HUES6 (cell line): ENCODE results near the gene ANKRD11.
"Not testable (repeated sequence)": the region's sequence is repeated elsewhere in the genome, so short reads cannot be mapped to it uniquely, and the experiment has no call there.

Source experiments
- H3K27ac ChIP-seq: 2 replicates; pipeline ENCODE4 v1.7.0; 2013; ENCODE audit warnings: low read depth, mild to moderate bottlenecking, low read length, inconsistent platforms
- H3K27me3 ChIP-seq: 2 replicates; pipeline ENCODE4 v1.6.1; 2013; ENCODE audit warnings: low read length; ENCODE audit not compliant: control insufficient read depth, insufficient read depth
- H3K36me3 ChIP-seq: 2 replicates; pipeline ENCODE4 v1.6.1; 2013; ENCODE audit warnings: low read length; ENCODE audit not compliant: control insufficient read depth, insufficient read depth
- H3K4me1 ChIP-seq: 2 replicates; pipeline ENCODE4 v1.6.1; 2013; ENCODE audit warnings: low read length; ENCODE audit not compliant: control insufficient read depth, insufficient read depth
- H3K4me3 ChIP-seq: 2 replicates; pipeline ENCODE4 v1.5.1; 2013; ENCODE audit warnings: low read depth, low read length
- H3K9ac ChIP-seq: one replicate; pipeline ENCODE4 v1.6.1; 2013; ENCODE audit warnings: mild to moderate bottlenecking, low read length
- H3K9me3 ChIP-seq: 2 replicates; pipeline ENCODE4 v1.6.1; 2013; ENCODE audit warnings: low read depth, low read length; ENCODE audit not compliant: control insufficient read depth, insufficient read depth

ANKRD11 gene

GRCh38 chr16:89461890-89462289 lies 28.5 kb downstream of the ANKRD11 start:
- H3K9me3 ChIP-seq: peaks cover 22% of the 10 kb centered on the region; the same call in 1 of the 2 replicates
- H3K4me3 ChIP-seq, H3K4me1 ChIP-seq, H3K36me3 ChIP-seq, H3K9ac ChIP-seq, H3K27ac ChIP-seq, H3K27me3 ChIP-seq: not testable (repeated sequence)

GRCh38 chr16:89460556-89460955 lies 29.8 kb downstream of the ANKRD11 start:
- H3K27ac ChIP-seq: no peak overlapping the region

GRCh38 chr16:89458967-89459366 lies 31.4 kb downstream of the ANKRD11 start:
- Histone ChIP-seq H3K4me3 (no peak overlapping the region), H3K9me3 (peaks cover 13% of the 10 kb centered on the region; the same call in 1 of the 2 replicates), H3K4me1 (peaks cover 2% of the 10 kb centered on the region; the same call in 1 of the 2 replicates), H3K9ac (no peak overlapping the region), H3K36me3 (peaks cover 6% of the 10 kb centered on the region), H3K27ac (no peak overlapping the region), H3K27me3 (no peaks in the 10 kb centered on the region)

More at GRCh38 chr16:89460556-89460955, 29.8 kb downstream of the ANKRD11 start:
- peaks cover 4% of the 10 kb centered on the region; the same call in 1 of the 2 replicates for H3K4me1 ChIP-seq
- no peaks in the 10 kb centered on the region for H3K27me3 ChIP-seq
- H3K9ac ChIP-seq: no peak overlapping the region
- peaks cover 6% of the 10 kb centered on the region for H3K36me3 ChIP-seq
- no peak overlapping the region for H3K4me3 ChIP-seq
- H3K9me3 ChIP-seq: peaks cover 22% of the 10 kb centered on the region; the same call in 1 of the 2 replicates

GRCh38 chr16:89458551-89458950 lies 31.8 kb downstream of the ANKRD11 start:
- Histone ChIP-seq H3K27me3 (no peaks in the 10 kb centered on the region), H3K36me3 (peaks cover 6% of the 10 kb centered on the region), H3K9me3 (peaks cover 13% of the 10 kb centered on the region; the same call in 1 of the 2 replicates), H3K9ac (no peak overlapping the region), H3K4me3 (no peak overlapping the region), H3K27ac (no peak overlapping the region), H3K4me1 (peaks cover 4% of the 10 kb centered on the region; the same call in 1 of the 2 replicates)

- Histone ChIP-seq H3K27ac (no peak overlapping the region), H3K4me1 (peaks cover 6% of the 10 kb centered on the region; the same call in 1 of the 2 replicates), H3K4me3 (no peak overlapping the region), H3K36me3 (peaks cover 6% of the 10 kb centered on the region), H3K9ac (no peak overlapping the region), H3K9me3 (peaks cover 7% of the 10 kb centered on the region; the same call in 1 of the 2 replicates), H3K27me3 (no peaks in the 10 kb centered on the region)
Observed at GRCh38 chr16:89456419-89456959, 33.9 kb downstream of the ANKRD11 start.

- Histone ChIP-seq H3K4me3 (no peak overlapping the region), H3K27me3 (no peaks in the 10 kb centered on the region), H3K27ac (no peak overlapping the region), H3K4me1 (peaks cover 9% of the 10 kb centered on the region), H3K9me3 (no peaks in the 10 kb centered on the region; the same call in 1 of the 2 replicates), H3K36me3 (peaks cover 3% of the 10 kb centered on the region; the same call in 1 of the 2 replicates), H3K9ac (no peak overlapping the region)
Observed at GRCh38 chr16:89455692-89456091, 34.7 kb downstream of the ANKRD11 start.

GRCh38 chr16:89455178-89455577 lies 35.2 kb downstream of the ANKRD11 start:
- Histone ChIP-seq H3K27ac (no peak overlapping the region), H3K4me1 (peaks cover 13% of the 10 kb centered on the region), H3K36me3 (peaks cover 3% of the 10 kb centered on the region; the same call in 1 of the 2 replicates)

GRCh38 chr16:89454378-89455125 lies 35.8 kb downstream of the ANKRD11 start:
- not testable (repeated sequence) for H3K27ac ChIP-seq, H3K9me3 ChIP-seq, H3K27me3 ChIP-seq, H3K36me3 ChIP-seq, H3K4me3 ChIP-seq, H3K9ac ChIP-seq
- H3K4me1 ChIP-seq: peaks cover 18% of the 10 kb centered on the region

More at GRCh38 chr16:89455178-89455577, 35.2 kb downstream of the ANKRD11 start:
- no peaks in the 10 kb centered on the region for H3K27me3 ChIP-seq
- H3K9me3 ChIP-seq: no peaks in the 10 kb centered on the region; the same call in 1 of the 2 replicates
- H3K4me3 ChIP-seq: no peak overlapping the region
- no peak overlapping the region for H3K9ac ChIP-seq

- Histone ChIP-seq H3K27ac (no peak overlapping the region), H3K4me1 (peaks cover 18% of the 10 kb centered on the region)
Observed at GRCh38 chr16:89453501-89454321, 36.6 kb downstream of the ANKRD11 start.

GRCh38 chr16:89452925-89453324 lies 37.4 kb downstream of the ANKRD11 start:
- H3K9ac ChIP-seq: no peak overlapping the region
- no peaks in the 10 kb centered on the region for H3K9me3 ChIP-seq
- H3K36me3 ChIP-seq: peaks cover 3% of the 10 kb centered on the region; the same call in 1 of the 2 replicates
- peaks cover 18% of the 10 kb centered on the region for H3K4me1 ChIP-seq
- no peak overlapping the region for H3K27ac ChIP-seq
- H3K4me3 ChIP-seq: no peak overlapping the region
- no peaks in the 10 kb centered on the region for H3K27me3 ChIP-seq

More at GRCh38 chr16:89453501-89454321, 36.6 kb downstream of the ANKRD11 start:
- H3K9ac ChIP-seq: no peak overlapping the region
- H3K36me3 ChIP-seq: peaks cover 3% of the 10 kb centered on the region; the same call in 1 of the 2 replicates
- no peaks in the 10 kb centered on the region for H3K27me3 ChIP-seq
- no peak overlapping the region for H3K4me3 ChIP-seq
- H3K9me3 ChIP-seq: no peaks in the 10 kb centered on the region; the same call in 1 of the 2 replicates
